Subcutaneous abdominal adipose tissue (tissue), 5 donors: Measurements from ENCODE around the gene SLC24A4.

Source experiments
- H3K27ac ChIP-seq: one replicate; pipeline ENCODE4 v1.7.0; 2013; ENCODE audit warnings: low read depth, mild to moderate bottlenecking, inconsistent platforms, low read length, moderate library complexity
- H3K27me3 ChIP-seq, 5 donors: one replicate each; pipeline ENCODE4 v1.7.0; 2013; ENCODE audit warnings: low read length in 5 of 5, inconsistent platforms in 1 of 5; ENCODE audit not compliant: control insufficient read depth in 5 of 5, insufficient read depth in 4 of 5
- H3K36me3 ChIP-seq, 5 donors: one replicate each; pipeline ENCODE4 v1.7.0; 2013; ENCODE audit warnings: low read length in 5 of 5; ENCODE audit not compliant: control insufficient read depth in 5 of 5, insufficient read depth in 5 of 5
- H3K4me1 ChIP-seq, 5 donors: one replicate each; pipeline ENCODE4 v1.7.0; 2013; ENCODE audit warnings: low read length in 5 of 5, mild to moderate bottlenecking in 3 of 5, moderate library complexity in 1 of 5; ENCODE audit not compliant: control insufficient read depth in 5 of 5, insufficient read depth in 5 of 5
- H3K4me3 ChIP-seq, 5 donors: one replicate each; pipeline ENCODE4 v1.7.0; 2013; ENCODE audit warnings: low read length in 5 of 5, low read depth in 1 of 5
- H3K9ac ChIP-seq, 5 donors: one replicate each; pipeline ENCODE4 v1.7.0; 2013; ENCODE audit warnings: low read length in 5 of 5, mild to moderate bottlenecking in 4 of 5, moderate library complexity in 3 of 5
- H3K9me3 ChIP-seq, 5 donors: one replicate each; pipeline ENCODE4 v1.7.0; 2013; ENCODE audit warnings: low read length in 5 of 5; ENCODE audit not compliant: control insufficient read depth in 5 of 5
- donor health status: healthy.
- donor health status: healthy.
- donor health status: healthy.
- donor health status: healthy.
- donor health status: healthy.

SLC24A4 gene

DNA sequence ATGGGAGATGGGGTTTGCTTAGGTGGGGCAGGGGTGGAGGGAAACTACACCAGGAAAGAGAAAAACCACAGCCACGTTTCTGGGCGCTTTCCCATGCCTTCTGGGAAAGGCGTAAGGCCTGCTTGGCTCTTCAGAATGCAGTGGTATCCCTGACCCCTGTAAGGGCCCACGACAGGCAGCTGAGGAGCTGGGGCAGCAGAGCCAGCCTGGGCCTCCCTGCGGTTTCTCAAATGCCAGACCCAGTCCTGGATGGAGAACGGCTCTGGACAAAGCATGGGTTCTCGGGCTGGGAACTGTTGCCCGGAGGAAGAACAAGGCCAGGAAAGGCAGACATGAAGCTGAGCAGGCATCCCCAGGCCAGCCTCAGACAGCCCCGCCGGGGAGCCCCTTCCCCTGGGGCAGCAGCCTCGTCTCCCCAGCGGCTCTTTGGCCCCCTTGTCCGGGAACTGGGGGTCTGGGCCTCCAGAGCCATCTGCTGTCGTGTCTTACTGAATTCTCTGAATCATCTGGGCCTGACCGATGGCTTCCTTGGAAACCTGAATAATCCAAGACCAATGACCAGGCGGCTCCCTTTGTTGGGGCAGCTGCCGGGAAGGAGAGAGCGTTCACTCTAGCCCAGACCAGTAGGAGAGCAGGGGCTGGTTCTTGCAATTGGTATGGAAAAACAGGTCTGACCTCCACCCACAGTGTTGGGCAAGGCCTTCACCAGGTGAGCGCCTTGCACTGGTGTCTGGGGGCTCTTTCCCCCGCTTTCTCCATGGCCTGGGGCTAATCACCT is 126.6 kb downstream of the SLC24A4 start:
- Histone ChIP-seq H3K9ac (no peak overlapping the region), H3K27me3 (no peaks in the 10 kb centered on the region), H3K4me3 (no peak overlapping the region), H3K27ac (no peak overlapping the region), H3K36me3 (no peaks in the 10 kb centered on the region), H3K9me3 (peaks cover 0 to 7% (median 3%) of the 10 kb centered on the region in 5 donors), H3K4me1 (peaks cover 0 to 10% (median 0%) of the 10 kb centered on the region in 5 donors)

DNA sequence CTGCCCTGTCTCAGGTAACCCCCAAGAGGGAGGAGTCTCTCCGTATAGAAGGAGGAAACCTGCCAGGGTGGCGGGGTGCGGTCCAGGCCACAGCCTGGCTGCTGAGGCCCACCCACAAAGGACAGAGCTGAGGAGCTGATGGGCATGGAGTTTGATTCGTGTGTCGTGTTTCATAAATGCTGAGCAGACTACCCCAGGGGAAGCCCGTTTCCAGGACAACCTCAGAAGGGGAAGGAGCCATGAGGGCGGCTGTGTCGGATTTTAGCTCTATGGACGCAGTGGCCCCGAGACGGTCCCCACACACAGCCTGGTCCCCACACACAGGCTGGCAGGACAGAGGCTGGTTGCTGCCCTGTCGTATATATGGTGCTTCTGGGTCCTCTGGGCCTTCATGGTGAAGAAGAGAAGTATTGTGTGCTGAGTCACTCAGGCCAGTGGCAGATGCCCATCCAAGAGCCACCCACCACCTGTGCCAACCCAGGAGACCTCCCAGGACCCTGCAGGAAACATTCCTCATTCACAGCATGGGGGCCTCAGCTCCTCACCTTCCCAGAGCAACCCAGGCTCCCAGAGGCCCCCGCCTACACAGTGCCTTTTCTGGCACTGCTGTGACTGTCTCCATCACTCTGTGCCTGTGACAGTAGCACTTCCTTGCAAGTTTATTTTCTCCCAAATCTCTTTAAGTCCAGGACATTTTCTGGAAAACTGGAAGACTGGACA is 127.5 kb downstream of the SLC24A4 start:
- Histone ChIP-seq H3K27me3 (no peaks in the 10 kb centered on the region), H3K4me1 (peaks cover 0 to 10% (median 0%) of the 10 kb centered on the region in 5 donors), H3K9me3 (peaks cover 0 to 4% (median 0%) of the 10 kb centered on the region in 5 donors), H3K27ac (no peak overlapping the region), H3K4me3 (no peak overlapping the region), H3K9ac (no peak overlapping the region), H3K36me3 (no peaks in the 10 kb centered on the region)

DNA sequence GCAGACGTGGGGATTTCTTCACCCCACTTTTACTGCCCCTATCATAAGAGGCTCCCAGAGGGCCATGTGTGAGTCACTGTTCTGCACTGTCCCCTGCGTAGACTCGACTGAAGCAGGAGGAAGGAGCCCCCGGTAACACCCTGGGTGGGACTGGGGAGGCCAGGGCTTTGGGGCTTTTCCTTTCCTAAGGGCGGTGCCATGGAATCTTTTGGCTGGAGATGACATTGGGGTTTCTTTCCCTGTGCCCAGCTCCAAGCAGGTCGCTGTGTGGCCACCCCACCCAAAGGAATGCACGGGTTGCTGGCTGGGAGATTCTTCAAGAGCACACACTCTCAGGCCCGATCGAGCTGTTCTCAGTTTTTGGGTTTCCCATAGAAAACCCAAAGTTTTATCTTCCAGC is 128.3 kb downstream of the SLC24A4 start:
- Histone ChIP-seq H3K36me3 (no peaks in the 10 kb centered on the region), H3K9me3 (no peaks in the 10 kb centered on the region), H3K4me3 (no peak overlapping the region), H3K9ac (no peak overlapping the region), H3K27ac (no peak overlapping the region), H3K27me3 (no peaks in the 10 kb centered on the region), H3K4me1 (peaks cover 0 to 10% (median 0%) of the 10 kb centered on the region in 5 donors)

DNA sequence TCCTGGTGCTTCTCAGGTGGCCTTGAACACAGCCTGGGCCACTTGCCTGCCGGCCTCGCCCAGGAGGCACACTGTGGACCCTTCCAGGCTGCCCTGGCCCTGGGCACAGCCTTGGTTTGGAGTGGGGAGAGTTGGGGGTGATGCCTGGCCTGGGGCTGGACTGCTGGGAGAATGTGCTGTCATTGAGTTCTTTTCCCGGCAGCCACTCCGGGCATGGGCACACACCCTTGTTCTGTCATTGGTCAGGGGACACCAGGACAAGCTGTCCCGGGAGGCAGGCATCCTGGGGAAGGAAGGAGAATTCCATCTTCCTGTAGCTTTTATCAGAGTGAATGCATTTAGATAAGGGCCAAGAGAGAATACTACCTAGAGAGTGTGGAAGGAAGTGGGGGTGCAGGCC is 128.8 kb downstream of the SLC24A4 start:
- Histone ChIP-seq H3K36me3 (no peaks in the 10 kb centered on the region), H3K4me1 (peaks cover 0 to 15% (median 3%) of the 10 kb centered on the region in 5 donors), H3K27ac (no peak overlapping the region), H3K9ac (no peak overlapping the region), H3K4me3 (no peak overlapping the region), H3K27me3 (no peaks in the 10 kb centered on the region), H3K9me3 (no peaks in the 10 kb centered on the region)

DNA sequence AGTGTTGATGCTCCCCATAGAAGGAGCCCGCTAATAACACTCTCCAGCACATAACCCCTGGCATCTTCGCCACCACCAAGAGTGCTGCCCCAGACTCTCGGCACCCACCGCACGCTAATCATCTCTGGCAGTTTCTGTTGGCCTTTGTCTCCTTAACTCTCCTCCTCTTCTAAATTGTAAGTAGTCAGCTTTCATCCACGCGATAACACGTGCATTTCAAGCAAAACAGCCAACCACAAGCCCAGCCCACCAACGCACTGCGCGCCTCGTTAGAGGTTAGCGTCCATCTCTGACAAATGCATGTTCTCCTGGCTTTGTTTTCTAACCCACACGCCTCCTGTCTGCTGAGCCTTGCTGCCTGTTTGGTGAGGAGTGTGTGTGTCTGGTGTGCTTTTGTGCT is 129.5 kb downstream of the SLC24A4 start:
- Histone ChIP-seq H3K27me3 (no peaks in the 10 kb centered on the region), H3K27ac (no peak overlapping the region), H3K9me3 (no peaks in the 10 kb centered on the region), H3K36me3 (no peaks in the 10 kb centered on the region), H3K4me3 (no peak overlapping the region), H3K9ac (no peak overlapping the region), H3K4me1 (peaks cover 0 to 18% (median 5%) of the 10 kb centered on the region in 5 donors)

DNA sequence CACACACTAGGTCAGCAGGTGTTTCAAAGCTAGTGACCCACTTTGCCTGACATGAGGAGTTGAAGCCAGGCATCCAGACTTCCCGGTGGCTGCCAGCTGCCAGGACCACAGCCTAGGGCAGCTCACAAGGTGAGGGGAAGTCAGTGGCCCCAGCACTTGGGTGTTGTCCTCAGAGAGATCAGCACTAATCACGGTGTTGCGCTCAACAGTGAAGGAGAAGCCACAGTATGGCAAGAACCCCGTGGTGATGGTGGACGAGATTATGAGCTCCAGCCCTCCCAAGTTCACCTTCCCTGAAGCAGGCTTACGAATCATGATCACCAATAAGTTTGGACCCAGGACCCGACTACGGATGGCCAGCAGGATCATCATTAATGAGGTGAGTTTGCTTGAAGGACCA is 130.7 kb downstream of the SLC24A4 start:
- no peak overlapping the region for H3K4me3 ChIP-seq
- no peak overlapping the region for H3K27ac ChIP-seq
- H3K9me3 ChIP-seq: no peaks in the 10 kb centered on the region
- no peaks in the 10 kb centered on the region for H3K36me3 ChIP-seq
- H3K27me3 ChIP-seq: peaks cover 0 to under 1% (median 0%) of the 10 kb centered on the region in 5 donors
- peaks cover 0 to 23% (median 6%) of the 10 kb centered on the region in 5 donors for H3K4me1 ChIP-seq
- H3K9ac ChIP-seq: no peak overlapping the region

DNA sequence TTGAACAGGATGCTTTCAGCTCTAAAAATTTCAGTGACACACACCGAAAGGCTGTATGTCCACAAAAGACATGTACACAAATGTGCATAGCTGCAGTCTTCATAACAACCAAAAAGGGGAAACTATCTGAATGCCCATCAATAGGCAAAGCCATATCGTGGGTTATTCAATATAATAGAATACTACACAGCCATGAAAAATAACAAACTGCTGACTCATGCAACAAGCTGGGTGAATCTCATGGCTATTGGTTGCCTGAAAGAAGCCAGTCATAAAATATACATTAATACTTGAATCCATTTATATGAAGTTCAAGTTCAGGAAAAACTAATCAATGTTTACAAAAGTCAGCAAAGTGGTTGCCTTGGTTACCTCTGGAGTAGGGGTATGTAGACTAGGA is 132.3 kb downstream of the SLC24A4 start:
- Histone ChIP-seq H3K9ac (no peak overlapping the region), H3K9me3 (no peaks in the 10 kb centered on the region), H3K4me1 (peaks cover 0 to 39% (median 19%) of the 10 kb centered on the region in 5 donors), H3K36me3 (no peaks in the 10 kb centered on the region), H3K27me3 (peaks cover 0 to 6% (median 0%) of the 10 kb centered on the region in 5 donors), H3K4me3 (no peak overlapping the region), H3K27ac (no peak overlapping the region)

DNA sequence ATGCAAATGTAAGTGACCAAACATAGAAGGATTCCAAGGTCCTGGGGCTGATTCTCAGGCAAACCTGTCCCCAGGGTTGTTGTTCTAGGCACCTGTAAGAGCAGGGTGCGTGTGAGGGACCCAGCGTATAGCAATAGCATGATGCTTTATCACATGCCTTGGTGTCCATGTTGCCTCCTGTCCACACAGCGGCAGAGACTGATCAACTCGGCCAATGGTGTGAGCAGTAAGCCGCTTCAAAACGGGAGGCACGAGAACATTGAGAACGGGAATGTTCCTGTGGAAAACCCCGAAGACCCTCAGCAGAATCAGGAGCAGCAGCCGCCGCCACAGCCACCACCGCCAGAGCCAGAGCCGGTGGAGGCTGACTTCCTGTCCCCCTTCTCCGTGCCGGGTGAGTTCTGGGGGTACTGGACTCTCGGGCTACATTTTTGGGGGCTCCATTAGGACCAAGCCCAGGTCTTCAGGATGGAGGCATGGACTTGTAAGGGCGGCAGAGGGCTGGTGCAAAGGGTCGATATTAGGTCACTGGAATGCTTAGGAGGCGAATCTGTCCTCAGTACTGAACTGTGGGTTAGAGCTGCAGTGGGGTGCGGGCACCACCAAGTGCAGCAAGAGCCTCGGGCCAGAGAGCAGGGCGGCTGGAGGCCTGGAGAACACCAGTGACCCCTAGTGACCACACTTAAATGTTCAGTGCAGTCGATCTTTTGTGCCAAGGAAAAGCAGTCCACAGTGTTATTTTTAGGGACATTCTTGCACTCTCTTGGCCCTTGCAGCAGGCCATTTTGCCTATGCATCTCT is 133.4 kb downstream of the SLC24A4 start:
- H3K27ac ChIP-seq: no peak overlapping the region
- H3K9ac ChIP-seq: no peak overlapping the region
- H3K9me3 ChIP-seq: no peaks in the 10 kb centered on the region
- H3K4me1 ChIP-seq: peaks cover 3 to 49% (median 30%) of the 10 kb centered on the region in 5 donors
- peak overlapping the region in 1 of 5 donors; percentile 22 for H3K4me3 ChIP-seq
- H3K36me3 ChIP-seq: no peaks in the 10 kb centered on the region
- H3K27me3 ChIP-seq: peaks cover 0 to 13% (median 0%) of the 10 kb centered on the region in 5 donors

DNA sequence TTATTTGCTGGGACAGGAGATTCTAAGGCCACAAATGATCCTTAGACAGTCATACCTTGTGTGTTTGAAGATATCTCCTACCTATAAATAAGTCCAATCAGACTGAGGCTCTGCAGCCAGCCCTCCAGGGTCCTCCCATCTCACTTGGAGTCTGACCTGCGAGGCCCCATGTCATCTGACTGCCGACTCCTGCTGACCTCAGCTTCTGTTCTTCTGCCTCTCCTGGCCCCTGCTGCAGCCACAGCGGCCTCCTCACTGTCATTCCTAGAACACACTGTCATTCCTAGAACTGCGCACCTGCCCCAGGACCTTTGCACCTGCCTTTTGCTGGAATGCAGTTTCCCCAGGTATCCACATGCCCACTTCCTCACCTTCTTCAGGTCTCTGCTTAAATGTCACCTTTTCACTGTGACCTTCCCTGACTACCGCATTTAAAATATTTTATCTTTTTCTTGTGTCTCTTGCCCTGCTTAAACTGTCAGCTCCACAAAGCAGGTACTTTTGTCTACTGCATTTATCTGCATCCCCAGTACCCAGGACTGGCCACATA is 134.1 kb downstream of the SLC24A4 start:
- H3K4me1 ChIP-seq: peaks cover 9 to 49% (median 37%) of the 10 kb centered on the region in 5 donors
- no peak overlapping the region for H3K9ac ChIP-seq
- H3K36me3 ChIP-seq: no peaks in the 10 kb centered on the region
- H3K9me3 ChIP-seq: no peaks in the 10 kb centered on the region
- peaks cover 0 to 13% (median 0%) of the 10 kb centered on the region in 5 donors for H3K27me3 ChIP-seq
- no peak overlapping the region for H3K4me3 ChIP-seq
- no peak overlapping the region for H3K27ac ChIP-seq
